Tibial nerve (tissue), 4 donors: Measurements from ENCODE around the gene OCRL. TPM values are rescaled to one million over a fixed set of nuclear protein-coding genes. Genes with fewer than 3 reads are reported as not detected.

ENCODE experiments used
- DNase-seq, 2 donors: peaks; one replicate each; pipeline ENCODE4 v3.0.0-alpha.2; 2019; ENCODE audit warnings: low spot score in 2 of 2
- H3K27ac ChIP-seq, 4 donors: fragments of 200-600 bp; sonication (generic) in 3 of 4; one replicate each; pipeline ENCODE4 v1.5.1; 2017 to 2019; ENCODE audit warnings: mild to moderate bottlenecking in 1 of 4
- H3K27me3 ChIP-seq, 2 donors: fragments of 200-600 bp; sonication (generic) in 1 of 2; one replicate each; pipeline versions ENCODE4 v1.5.1 to v1.6.0; 2017 to 2019
- H3K36me3 ChIP-seq, 3 donors: fragments of 200-600 bp; sonication (generic); one replicate each; pipeline ENCODE4 v1.5.1; 2018 to 2019
- H3K4me1 ChIP-seq, 4 donors: fragments of 200-600 bp; sonication (generic) in 3 of 4; one replicate each; pipeline ENCODE4 v1.5.1; 2017 to 2019
- H3K4me3 ChIP-seq, 4 donors: fragments of 200-600 bp; sonication (generic) in 3 of 4; one replicate each; pipeline ENCODE4 v1.5.1; 2017 to 2019; ENCODE audit warnings: mild to moderate bottlenecking in 1 of 4, moderate library complexity in 1 of 4
- H3K9me3 ChIP-seq, 4 donors: fragments of 200-600 bp; sonication (generic) in 3 of 4; one replicate each; pipeline ENCODE4 v1.5.1; 2017 to 2019
- EP300 ChIP-seq, 2 donors: sonication (generic); formaldehyde crosslinking; IDR thresholded peaks; one replicate each; pipeline ENCODE4 v1.6.1; 2017; ENCODE audit warnings: antibody characterized with exemption in 2 of 2, mild to moderate bottlenecking in 1 of 2
- POLR2A ChIP-seq, 2 donors: fragments of 450-650 bp; IDR thresholded peaks; one replicate each; pipeline ENCODE4 v1.6.1; 2017; ENCODE audit warnings: antibody characterized with exemption in 2 of 2, mild to moderate bottlenecking in 2 of 2, moderate library complexity in 2 of 2
- WGBS, 2 donors: methylation state at CpG; one replicate each; pipeline ENCODE4 v1.1.5; 2018; 5-methylcytosine and 5-hydroxymethylcytosine counted together
- total RNA-seq, 4 donors: library from RNA; depleted of rRNA; stranded (reverse); fragments of >200 nt; gene quantifications; one replicate each; pipeline ENCODE4 v1.1.0, GENCODE V29; 2016
- TF ChIP-seq, protein P1 (sequence below), 5 experiments: fragments of 200-600 bp in 3 of 5; fragments of 450-650 bp in 2 of 5; sonication (generic) in 3 of 5; IDR thresholded peaks; one replicate each; pipeline ENCODE4 v1.5.1; 2016 to 2019; ENCODE audit warnings: antibody characterized with exemption in 5 of 5, mild to moderate bottlenecking in 3 of 5, moderate library complexity in 2 of 5

OCRL gene
- total RNA-seq, 4 donors from 2014 or later: 14.7 to 23.0 (median 22.6) TPM

DNA sequence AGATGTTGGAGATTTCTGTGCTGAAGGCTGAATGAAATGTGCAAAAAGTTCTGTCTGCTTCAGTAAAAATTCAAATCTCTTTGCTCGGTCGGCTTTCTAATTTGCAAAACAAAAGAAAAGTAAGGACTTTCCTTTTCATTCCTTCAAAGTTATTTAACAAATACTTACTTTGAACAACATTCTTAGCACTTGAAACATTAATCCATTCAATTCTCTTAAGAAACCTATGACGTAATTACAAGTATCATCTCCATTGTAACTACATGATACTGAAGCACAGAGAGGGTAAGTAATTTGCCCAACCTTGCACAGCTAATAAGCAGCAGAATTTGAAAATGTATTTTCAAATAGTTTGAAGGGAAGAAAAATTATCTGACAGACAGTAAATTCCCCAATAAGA is 23.7 kb upstream of the OCRL start:
- no peaks in the 10 kb centered on the region for H3K27me3 ChIP-seq
- H3K4me3 ChIP-seq: no peak overlapping the region
- peaks cover 0 to 2% (median 0%) of the 10 kb centered on the region in 4 donors for H3K4me1 ChIP-seq
- TF ChIP-seq EP300 (IDR thresholded peaks at IDR 0.05) (no peak), POLR2A (IDR thresholded peaks at IDR 0.05) (no peak)
- TF ChIP-seq, protein P1, sequence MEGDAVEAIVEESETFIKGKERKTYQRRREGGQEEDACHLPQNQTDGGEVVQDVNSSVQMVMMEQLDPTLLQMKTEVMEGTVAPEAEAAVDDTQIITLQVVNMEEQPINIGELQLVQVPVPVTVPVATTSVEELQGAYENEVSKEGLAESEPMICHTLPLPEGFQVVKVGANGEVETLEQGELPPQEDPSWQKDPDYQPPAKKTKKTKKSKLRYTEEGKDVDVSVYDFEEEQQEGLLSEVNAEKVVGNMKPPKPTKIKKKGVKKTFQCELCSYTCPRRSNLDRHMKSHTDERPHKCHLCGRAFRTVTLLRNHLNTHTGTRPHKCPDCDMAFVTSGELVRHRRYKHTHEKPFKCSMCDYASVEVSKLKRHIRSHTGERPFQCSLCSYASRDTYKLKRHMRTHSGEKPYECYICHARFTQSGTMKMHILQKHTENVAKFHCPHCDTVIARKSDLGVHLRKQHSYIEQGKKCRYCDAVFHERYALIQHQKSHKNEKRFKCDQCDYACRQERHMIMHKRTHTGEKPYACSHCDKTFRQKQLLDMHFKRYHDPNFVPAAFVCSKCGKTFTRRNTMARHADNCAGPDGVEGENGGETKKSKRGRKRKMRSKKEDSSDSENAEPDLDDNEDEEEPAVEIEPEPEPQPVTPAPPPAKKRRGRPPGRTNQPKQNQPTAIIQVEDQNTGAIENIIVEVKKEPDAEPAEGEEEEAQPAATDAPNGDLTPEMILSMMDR (IDR thresholded peaks at IDR 0.05): no peak
- H3K27ac ChIP-seq: no peak overlapping the region
- 60 to 72% methylated on average over 3 of the region's 3 CpGs for WGBS, 2 donors
- H3K36me3 ChIP-seq: peaks cover 0 to 15% (median 0%) of the 10 kb centered on the region in 3 donors
- no peaks in the 10 kb centered on the region for H3K9me3 ChIP-seq
- DNase-seq: no peak

DNA sequence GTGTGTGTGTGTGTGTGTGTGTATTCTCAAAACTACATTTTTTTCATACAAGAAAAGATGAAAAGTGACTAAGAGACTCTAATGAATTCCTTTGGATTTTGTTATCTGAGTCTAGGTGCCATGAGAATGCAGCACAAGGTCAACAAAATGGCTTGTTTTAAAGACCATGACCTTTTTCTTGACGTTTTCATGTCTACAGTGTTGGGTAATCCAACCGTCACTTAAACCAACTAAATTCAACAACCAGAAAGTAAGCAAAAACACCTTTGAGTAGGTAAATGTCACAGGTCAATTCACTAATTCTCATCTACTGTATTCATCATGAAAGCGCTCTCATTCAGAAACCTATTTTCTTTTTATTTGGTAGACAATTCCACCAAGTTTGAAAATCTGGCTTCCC is 19.9 kb upstream of the OCRL start:
- no peak for TF ChIP-seq EP300 (IDR thresholded peaks at IDR 0.05)
- no peak for TF ChIP-seq POLR2A (IDR thresholded peaks at IDR 0.05)
- TF ChIP-seq, protein P1 (IDR thresholded peaks at IDR 0.05): no peak
- Histone ChIP-seq H3K27ac (no peak overlapping the region), H3K4me3 (no peak overlapping the region), H3K36me3 (peaks cover 0 to 3% (median 0%) of the 10 kb centered on the region in 3 donors), H3K4me1 (peaks cover 0 to 8% (median 0%) of the 10 kb centered on the region in 4 donors), H3K27me3 (no peaks in the 10 kb centered on the region), H3K9me3 (no peaks in the 10 kb centered on the region)
- DNase-seq: no peak
- WGBS, 2 donors: 56 to 76% methylated on average over 3 of the region's 3 CpGs

DNA sequence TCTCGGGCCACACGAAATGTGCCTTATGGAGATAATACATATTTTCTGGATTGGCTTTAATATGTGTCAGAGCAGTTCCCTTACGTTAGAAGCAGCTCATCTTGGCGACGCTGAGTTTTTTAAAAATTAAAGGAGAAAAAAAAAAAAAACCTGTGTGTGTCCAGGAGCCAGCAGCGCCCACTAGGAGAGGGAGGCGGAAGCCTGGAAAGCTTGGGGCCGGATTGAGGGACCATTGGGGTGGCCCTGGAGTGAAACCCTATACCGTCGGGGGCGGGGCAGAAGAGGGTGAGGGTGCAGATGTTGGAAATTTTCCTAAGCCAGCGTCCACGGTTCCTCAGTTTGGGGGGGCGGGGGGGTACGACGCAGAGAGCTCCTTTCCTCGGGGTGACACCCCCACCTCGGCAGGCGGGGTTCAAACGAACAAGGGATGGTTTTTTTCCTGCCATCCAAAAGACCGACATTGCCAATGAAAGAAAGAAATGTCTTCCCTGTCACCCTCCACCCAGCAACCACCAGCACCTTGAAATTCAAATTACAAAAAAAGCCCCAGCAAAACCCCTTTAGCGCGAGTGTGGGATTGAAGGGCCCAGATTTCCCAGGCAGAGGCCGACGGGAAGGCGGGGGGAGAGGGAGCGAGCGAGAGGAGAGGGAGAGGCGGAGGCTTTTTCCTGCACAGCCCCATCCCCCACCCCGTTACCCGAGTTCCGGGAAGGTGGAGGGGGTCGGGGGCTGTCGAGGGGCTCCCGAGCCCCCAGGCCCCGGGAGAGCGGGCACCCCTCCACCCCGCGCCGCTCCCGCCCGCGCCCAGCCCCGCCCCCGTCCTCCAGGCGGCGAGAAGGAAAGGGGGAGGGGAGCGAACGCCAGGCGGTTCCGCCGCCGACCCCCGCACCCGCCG is 17.6 kb upstream of the OCRL start:
- Histone ChIP-seq H3K4me3 (peak overlapping the region; percentile 56 to 86 (median 68)), H3K9me3 (no peaks in the 10 kb centered on the region), H3K36me3 (no peaks in the 10 kb centered on the region), H3K4me1 (peaks cover 0 to 8% (median 0%) of the 10 kb centered on the region in 4 donors), H3K27me3 (no peaks in the 10 kb centered on the region), H3K27ac (peak overlapping the region; percentile 74 to 95 (median 85))
- DNase-seq: peak; percentile 24 to 39
- TF ChIP-seq POLR2A (IDR thresholded peaks at IDR 0.05) (no peak), EP300 (IDR thresholded peaks at IDR 0.05) (no peak)
- TF ChIP-seq, protein P1 (IDR thresholded peaks at IDR 0.05): no peak
- 2 to 35% methylated on average over 28 to 43 of the region's 56 CpGs for WGBS, 2 donors

DNA sequence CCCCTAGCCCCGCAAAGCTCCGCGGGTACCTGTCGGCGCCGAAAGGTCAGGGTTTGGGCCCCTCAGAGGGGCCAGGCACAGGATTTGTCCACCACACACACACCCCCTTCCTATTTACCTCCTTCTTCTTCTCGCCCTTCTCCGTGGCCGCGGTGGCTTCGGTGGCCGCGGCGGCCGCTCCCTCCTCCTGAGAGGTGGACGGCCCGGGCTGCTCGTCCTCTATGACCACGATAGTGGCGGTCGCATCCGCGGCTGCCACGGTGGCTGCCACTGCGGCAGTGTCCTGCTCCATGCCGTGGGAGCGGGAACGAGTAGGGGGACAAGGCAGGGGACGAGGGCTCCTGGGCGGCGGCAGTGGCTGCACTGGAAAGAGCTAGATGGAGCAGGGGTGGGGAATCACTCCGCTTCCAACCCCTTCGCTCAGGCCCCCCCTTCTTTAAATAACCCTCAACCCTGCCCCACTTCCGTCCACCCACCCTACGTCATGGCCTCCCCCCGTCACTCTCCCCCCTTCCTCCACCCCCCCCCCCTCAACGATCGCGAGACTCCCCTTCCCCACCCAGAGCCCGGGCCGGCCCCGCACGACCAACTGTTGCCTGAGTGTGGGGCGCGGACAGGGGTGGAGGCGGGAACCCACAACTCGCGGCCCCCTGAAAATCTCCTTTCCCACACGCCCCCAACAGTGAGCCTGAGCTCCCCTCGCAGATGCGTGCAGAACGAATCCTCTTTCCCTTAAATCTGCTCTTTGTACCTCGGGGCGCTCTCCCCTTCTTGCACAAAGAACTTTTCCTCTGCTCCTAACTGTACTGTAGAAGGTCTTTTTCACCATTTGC is 16.8 kb upstream of the OCRL start, which contains the start of gene SMARCA1:
TSS of gene SMARCA1 (minus strand) at position 412 of the 833 bp plus-strand sequence. CDS start at position 292, 120 bp downstream.
- peak in 1 of 2 donors; percentile 38 for TF ChIP-seq EP300 (IDR thresholded peaks at IDR 0.05)
- TF ChIP-seq POLR2A (IDR thresholded peaks at IDR 0.05): no peak
- WGBS, 2 donors: 2 to 58% methylated on average over 32 to 54 of the region's 54 CpGs
- Histone ChIP-seq H3K27me3 (no peaks in the 10 kb centered on the region), H3K9me3 (no peaks in the 10 kb centered on the region), H3K4me3 (peak within 1 kb of the TSS; percentile 56 to 86 (median 68)), H3K4me1 (peaks cover 0 to 8% (median 0%) of the 10 kb centered on the region in 4 donors), H3K27ac (peak within 1 kb of the TSS; percentile 74 to 95 (median 85)), H3K36me3 (no peaks in the 10 kb centered on the region)
- DNase-seq: peak; percentile 4 to 11

DNA sequence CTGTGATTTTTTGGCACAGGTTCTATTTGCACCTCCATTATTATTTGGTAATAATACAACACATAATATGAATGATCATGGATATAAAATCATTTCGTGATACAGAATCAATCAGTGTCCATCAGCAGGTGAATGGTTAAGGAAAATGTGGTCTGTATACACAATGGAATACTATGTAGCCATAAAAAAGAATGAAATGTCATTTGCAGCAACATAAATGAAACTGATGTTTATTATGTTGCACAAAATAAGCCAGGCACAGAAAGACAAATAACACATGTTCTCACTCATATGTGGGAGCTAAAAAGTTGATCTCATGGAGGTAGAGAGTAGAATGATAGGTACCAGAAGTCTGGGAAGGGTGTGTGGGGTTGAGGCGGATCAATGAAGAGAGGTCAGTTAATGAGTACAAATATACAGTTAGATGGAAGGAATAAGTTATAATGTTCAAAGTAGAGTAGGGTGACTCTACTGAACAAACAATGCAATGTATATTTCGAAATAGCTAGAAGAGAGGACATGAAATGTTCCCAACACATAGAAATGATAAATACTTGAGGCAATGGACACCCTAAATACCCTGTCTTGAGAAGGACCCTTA is 15.7 kb upstream of the OCRL start:
- H3K27me3 ChIP-seq: no peaks in the 10 kb centered on the region
- TF ChIP-seq, protein P1 (IDR thresholded peaks at IDR 0.05): no peak
- TF ChIP-seq EP300 (IDR thresholded peaks at IDR 0.05) (no peak), POLR2A (IDR thresholded peaks at IDR 0.05) (no peak)
- H3K4me1 ChIP-seq: peaks cover 0 to 8% (median 0%) of the 10 kb centered on the region in 4 donors
- H3K4me3 ChIP-seq: no peak overlapping the region
- no peaks in the 10 kb centered on the region for H3K36me3 ChIP-seq
- no peak overlapping the region for H3K27ac ChIP-seq
- 73 to 90% methylated on average over 3 of the region's 3 CpGs for WGBS, 2 donors
- no peak for DNase-seq
- H3K9me3 ChIP-seq: no peaks in the 10 kb centered on the region
